HG02610 (cell line): ENCODE data around the gene ALDH8A1.

Source experiments
- ATAC-seq: cut with Tn5 transposase; IDR thresholded peaks from one replicate; pipeline ENCODE4 v1.9.1; 2021; ENCODE audit warnings: mild to moderate bottlenecking, moderate library complexity; ENCODE audit not compliant: unreplicated experiment

ALDH8A1 gene

DNA sequence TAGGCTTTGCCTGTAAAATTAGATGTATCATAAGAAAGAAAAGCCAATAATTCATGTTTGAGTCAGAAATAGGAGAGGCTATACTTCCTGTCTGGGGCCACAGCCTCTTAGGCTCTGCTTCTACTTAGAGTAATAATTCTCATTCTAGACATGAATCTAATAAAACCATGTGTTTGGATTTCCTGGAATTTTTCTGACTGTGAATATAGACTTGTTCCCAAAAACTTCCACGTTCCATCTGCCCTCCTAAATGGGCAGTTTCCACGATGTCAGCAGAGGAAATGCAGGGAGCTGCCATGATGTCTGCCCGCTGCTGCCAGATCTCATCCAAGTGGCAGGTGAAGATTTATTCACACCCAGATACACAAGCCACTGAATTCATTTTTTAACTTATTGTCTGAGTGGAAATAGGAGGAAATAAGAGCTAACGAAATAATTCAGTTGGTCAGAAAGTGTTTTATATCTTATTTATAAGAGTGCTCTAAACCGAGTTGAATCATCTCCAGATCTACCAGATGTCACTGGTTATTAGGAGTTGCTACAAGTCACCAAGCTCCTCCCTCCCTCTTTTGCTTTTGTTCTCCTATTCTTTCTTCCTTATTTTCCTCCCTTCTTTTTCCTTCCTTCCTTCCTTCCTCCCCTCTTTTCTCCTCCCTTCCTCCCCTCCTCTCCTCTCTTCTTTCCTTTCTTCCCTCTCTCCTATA lies 69.3 kb downstream of the ALDH8A1 start:
- ATAC-seq: no peak

DNA sequence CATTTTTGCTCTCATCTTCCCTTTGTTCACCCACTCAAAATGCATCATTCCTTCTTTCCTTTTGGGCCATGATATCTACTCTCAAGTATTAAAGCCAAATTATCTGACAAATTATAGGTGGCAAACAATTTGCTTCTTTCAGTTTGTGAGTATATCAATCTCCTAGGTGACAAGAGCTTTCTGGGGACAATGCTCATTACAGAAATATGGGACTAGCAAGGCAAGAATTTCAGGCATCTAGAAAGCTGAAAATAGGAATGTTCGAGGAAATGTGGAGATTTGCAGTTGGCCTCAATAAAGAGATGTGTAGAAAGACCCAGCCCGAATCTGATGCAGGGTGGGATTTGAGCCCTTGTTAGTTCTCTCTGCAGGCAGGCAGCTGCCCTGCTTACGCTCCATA lies 71.8 kb downstream of the ALDH8A1 start:
- no peak for ATAC-seq

DNA sequence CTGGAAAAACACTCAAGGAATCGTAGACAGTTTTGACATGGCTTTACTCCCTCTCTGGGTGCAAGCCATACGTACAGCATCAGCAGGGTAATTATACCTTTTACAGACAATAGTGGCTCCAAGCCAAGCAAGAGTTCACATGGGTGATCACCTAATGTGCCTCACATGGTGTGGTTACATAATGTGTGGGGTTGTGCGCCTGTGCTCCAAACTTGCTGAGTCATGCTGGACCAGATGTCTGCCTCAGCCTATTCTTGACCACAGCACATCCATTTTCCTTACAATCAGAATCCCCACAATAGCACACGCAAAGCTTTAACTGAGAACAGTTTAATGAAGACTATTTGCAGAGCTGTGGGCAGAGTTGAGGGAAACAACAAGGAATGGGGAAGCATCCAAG lies 74.5 kb downstream of the ALDH8A1 start:
- no peak for ATAC-seq

DNA sequence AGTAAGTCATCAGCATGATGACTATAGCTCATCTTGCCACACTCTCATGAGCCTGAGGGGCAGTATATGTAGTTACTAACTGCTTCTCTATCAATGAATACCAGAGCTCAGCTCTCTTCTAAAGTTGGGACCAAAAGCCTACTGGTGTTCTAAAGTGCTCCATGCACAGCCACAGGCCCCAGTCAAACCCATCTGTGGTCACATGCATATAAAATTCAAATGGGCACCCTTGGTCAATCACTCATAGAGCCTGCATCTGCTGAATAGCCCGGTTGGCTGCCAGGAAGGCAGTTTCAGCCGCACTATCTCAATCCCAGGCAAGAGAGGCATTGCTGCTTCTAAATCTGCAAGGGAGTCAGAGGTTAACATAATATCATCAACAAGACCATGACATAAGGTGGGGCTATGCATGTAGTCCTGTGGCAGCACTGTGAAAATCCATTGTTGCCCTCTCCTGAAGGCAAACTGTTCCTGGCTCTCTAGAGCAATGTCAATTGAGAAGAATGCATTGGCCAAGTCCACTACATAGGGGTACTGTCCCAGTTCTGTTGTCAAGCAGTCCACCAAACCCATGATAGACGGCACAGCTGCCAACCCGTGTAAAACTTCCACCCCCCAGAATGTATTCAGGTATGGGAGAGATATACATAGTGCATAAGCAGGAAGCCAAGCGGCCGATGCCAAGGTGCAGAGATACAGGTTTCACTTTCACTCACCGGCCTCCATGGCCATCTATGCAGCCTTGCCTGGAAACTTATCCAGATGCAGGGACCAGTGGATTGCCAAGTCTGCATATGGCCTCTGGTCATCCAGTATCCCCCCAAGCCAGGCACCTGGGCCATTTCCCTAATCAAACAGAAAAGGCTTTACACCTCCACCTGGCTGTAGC lies 76.2 kb downstream of the ALDH8A1 start:
- peak; percentile 46 for ATAC-seq

DNA sequence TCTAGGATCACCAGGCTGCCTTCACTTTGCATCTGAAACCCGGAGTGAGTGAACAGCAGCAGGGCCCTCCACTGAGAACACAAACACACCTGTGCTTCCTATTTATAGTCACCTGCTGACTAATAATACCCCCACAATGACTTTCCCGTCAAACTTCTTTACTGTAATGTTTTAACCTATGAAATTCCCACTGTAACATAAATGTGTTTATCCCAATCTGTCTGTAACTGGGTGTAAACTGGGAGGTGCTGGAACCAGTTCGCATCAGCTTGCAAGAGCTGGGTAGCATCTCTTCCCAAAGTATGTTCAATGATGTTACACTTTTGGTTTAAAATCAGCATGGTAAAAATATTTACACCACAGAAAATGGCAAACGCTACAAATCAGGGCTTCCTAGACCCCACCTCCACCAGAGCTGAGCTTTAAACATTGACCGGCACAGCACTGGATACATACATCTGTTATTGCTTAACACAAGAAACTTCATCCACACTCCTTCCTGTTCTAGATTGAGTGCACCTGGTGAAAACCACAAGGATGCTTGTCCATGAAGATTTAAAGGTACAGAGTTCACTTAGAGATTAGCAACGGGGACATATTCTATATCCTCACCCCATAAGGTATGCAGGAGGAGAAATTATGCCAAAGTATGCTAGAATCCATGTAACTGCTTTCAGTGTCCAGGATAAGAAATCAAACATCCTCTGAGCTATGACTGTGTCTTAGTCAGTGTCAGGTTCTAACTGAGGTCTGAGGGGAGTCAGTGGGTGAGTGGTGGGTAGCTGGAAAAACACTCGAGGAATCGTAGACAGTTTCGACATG lies 79.0 kb downstream of the ALDH8A1 start:
- peak; percentile 83 for ATAC-seq

DNA sequence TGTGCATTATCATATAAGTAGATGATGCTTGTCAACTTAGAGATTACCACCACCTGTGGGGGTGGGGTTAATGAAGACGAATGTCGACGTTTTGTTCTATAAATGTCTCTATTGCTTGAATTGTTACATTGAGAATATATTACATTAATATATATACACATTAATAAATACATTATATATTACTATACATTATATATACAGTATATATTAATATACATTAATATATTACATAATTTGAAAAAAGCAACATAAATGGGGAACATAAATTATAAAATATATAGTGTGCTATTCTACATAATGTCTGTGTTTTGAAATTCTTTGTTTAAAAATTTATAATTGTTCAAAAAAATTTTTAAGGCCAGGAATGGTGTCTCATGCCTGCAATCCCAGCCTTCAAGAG lies 81.1 kb downstream of the ALDH8A1 start:
- ATAC-seq: no peak
